Left lung (tissue), 10 donors: ENCODE measurements around the gene CDC42EP3. TPM values are rescaled to one million over a fixed set of nuclear protein-coding genes. Genes with fewer than 3 reads are reported as not detected.

ENCODE experiments used
- ATAC-seq: fragments of 200-7000 bp; cut with Tn5 transposase; one replicate; pipeline ENCODE4 v1.9.1; 2020; ENCODE audit warnings: moderate library complexity
- DNase-seq, 4 donors: peaks; one replicate each; pipeline ENCODE4 v3.0.0-alpha.2; 2013 to 2020
- H3K27ac ChIP-seq, 2 donors: fragments of 200-600 bp; sonication (generic) in 1 of 2; one replicate each; pipeline versions ENCODE4 v1.5.0 to v1.8.0; 2020 to 2021
- H3K27me3 ChIP-seq, 2 donors: fragments of 200-600 bp; sonication (generic) in 1 of 2; one replicate each; pipeline versions ENCODE4 v1.5.0 to v1.8.0; 2020 to 2021
- H3K36me3 ChIP-seq, 2 donors: fragments of 200-600 bp; sonication (generic) in 1 of 2; one replicate each; pipeline versions ENCODE4 v1.5.0 to v1.8.0; 2020 to 2021
- H3K4me1 ChIP-seq, 2 donors: fragments of 200-600 bp; one replicate each; pipeline ENCODE4 v1.8.0; 2021
- H3K4me3 ChIP-seq, 2 donors: fragments of 200-600 bp; sonication (generic) in 1 of 2; one replicate each; pipeline versions ENCODE4 v1.5.0 to v1.8.0; 2020 to 2021; ENCODE audit warnings: mild to moderate bottlenecking in 1 of 2
- H3K9me3 ChIP-seq, 2 donors: fragments of 200-600 bp; sonication (generic) in 1 of 2; one replicate each; pipeline versions ENCODE4 v1.5.0 to v1.8.0; 2020 to 2021
- CTCF ChIP-seq, 2 donors: fragments of 200-600 bp; sonication (generic) in 1 of 2; IDR thresholded peaks; one replicate each; pipeline versions ENCODE4 v1.5.0 to v1.8.0; 2021; ENCODE audit warnings: antibody characterized with exemption in 2 of 2
- intact Hi-C, 2 donors: fragments of 100-400 bp; cut with DNase I; formaldehyde crosslinking; loops; one replicate each; pipeline versions ENCODE4 v1.11.2 to v1.14.2; 2022
- polyA plus RNA-seq, 6 donors: library from polyadenylated mRNA; unstranded; fragments of 120-200 nt; gene quantifications; one replicate each; pipeline ENCODE4 v1.2.1, GENCODE V29; 2013; ENCODE audit not compliant: insufficient read length in 6 of 6
- total RNA-seq, 2 donors: library from RNA; stranded (reverse); fragmentation: NEBNext Ultra II Directional; extraction: Animal tissue kit (Norgen Biotek cat#: 25700); gene quantifications; one replicate each; pipeline ENCODE4 v1.2.1, GENCODE V29; 2021
- donor health status: DM: no; HTN: yes; CAD: no.
- donor health status: DM: no; HTN: no; CAD: no.

The CDC42EP3 gene
- total and polyA plus RNA-seq, 8 donors: 17.3 to 53.8 (median 25.1) TPM

GRCh38 chr2:37648331-37649011, 23.0 kb downstream of the CDC42EP3 start:
- DNase-seq (peak in 2 of 4 donors; percentile 62 to 91), ATAC-seq (peak; percentile 70)
- peak; percentile 7 to 66 for TF ChIP-seq CTCF (IDR thresholded peaks at IDR 0.05)
- Histone ChIP-seq H3K27ac (peak overlapping the region; percentile 73 to 88), H3K36me3 (peaks cover 0 to 42% of the 10 kb centered on the region in 2 donors), H3K4me1 (peaks cover 18 to 100% of the 10 kb centered on the region in 2 donors), H3K27me3 (no peaks in the 10 kb centered on the region), H3K4me3 (no peak overlapping the region), H3K9me3 (no peaks in the 10 kb centered on the region)
- intact Hi-C loops: no loop called here

- intact Hi-C loops: no loop called here
- Histone ChIP-seq H3K9me3 (no peaks in the 10 kb centered on the region), H3K36me3 (peaks cover 0 to 47% of the 10 kb centered on the region in 2 donors), H3K27me3 (no peaks in the 10 kb centered on the region), H3K4me1 (peaks cover 20 to 100% of the 10 kb centered on the region in 2 donors), H3K4me3 (no peak overlapping the region), H3K27ac (peak overlapping the region; percentile 73 to 88)
- no peak for TF ChIP-seq CTCF (IDR thresholded peaks at IDR 0.05)
- no peak for DNase-seq
- peak; percentile 29 for ATAC-seq
Observed at GRCh38 chr2:37647971-37648330, 23.5 kb downstream of the CDC42EP3 start.

- no peak for ATAC-seq
- Histone ChIP-seq H3K27ac (peak overlapping the region in 1 of 2 donors; percentile 88), H3K36me3 (peaks cover 0 to 66% of the 10 kb centered on the region in 2 donors), H3K27me3 (no peaks in the 10 kb centered on the region), H3K9me3 (no peaks in the 10 kb centered on the region), H3K4me3 (no peak overlapping the region), H3K4me1 (peaks cover 16 to 89% of the 10 kb centered on the region in 2 donors)
- intact Hi-C loops: no loop called here
- no peak for TF ChIP-seq CTCF (IDR thresholded peaks at IDR 0.05)
- no peak for DNase-seq
Observed at GRCh38 chr2:37645836-37646235, 25.6 kb downstream of the CDC42EP3 start.

GRCh38 chr2:37645362-37645761, 26.1 kb downstream of the CDC42EP3 start:
- intact Hi-C loops: no loop called here
- DNase-seq (no peak), ATAC-seq (no peak)
- peaks cover 16 to 84% of the 10 kb centered on the region in 2 donors for H3K4me1 ChIP-seq
- no peaks in the 10 kb centered on the region for H3K9me3 ChIP-seq
- no peak overlapping the region for H3K4me3 ChIP-seq
- peak overlapping the region in 1 of 2 donors; percentile 88 for H3K27ac ChIP-seq
- no peak for TF ChIP-seq CTCF (IDR thresholded peaks at IDR 0.05)
- peaks cover 0 to 65% of the 10 kb centered on the region in 2 donors for H3K36me3 ChIP-seq
- no peaks in the 10 kb centered on the region for H3K27me3 ChIP-seq

- Histone ChIP-seq H3K27ac (peak overlapping the region in 1 of 2 donors; percentile 88), H3K27me3 (no peaks in the 10 kb centered on the region), H3K4me3 (no peak overlapping the region), H3K9me3 (no peaks in the 10 kb centered on the region), H3K4me1 (peaks cover 16 to 72% of the 10 kb centered on the region in 2 donors), H3K36me3 (peaks cover 0 to 65% of the 10 kb centered on the region in 2 donors)
- no peak for ATAC-seq
- intact Hi-C loops: no loop called here
- no peak for TF ChIP-seq CTCF (IDR thresholded peaks at IDR 0.05)
- no peak for DNase-seq
Observed at GRCh38 chr2:37644191-37644590, 27.3 kb downstream of the CDC42EP3 start.
